ENCODE measurements around the gene GVQW3.

DNA sequence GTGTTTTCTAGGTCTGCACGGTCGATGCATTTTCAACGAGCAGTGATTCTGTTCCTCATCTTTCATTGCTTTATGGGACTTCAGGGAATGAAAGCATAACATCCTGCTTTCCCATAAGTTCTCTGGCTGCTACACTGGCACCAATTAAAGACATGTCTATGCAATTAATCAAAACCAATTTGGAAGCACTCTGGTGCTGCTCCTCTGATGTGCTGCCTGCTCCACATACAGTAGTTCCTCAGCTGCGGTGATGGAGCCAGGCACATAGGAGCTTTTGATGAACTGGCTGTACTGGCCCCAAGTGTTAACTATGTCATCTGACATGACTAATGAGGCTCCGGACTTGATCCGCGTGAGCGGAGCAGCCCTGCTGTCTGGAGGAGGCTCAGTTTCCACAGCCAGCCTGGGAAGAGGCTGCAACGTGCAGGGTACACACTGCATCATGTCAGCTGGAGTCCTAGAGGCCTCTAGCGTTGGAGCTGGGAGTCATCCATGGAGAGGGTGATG lies 29.8 kb downstream of the GVQW3 start:
- TF ChIP-seq, protein P1, sequence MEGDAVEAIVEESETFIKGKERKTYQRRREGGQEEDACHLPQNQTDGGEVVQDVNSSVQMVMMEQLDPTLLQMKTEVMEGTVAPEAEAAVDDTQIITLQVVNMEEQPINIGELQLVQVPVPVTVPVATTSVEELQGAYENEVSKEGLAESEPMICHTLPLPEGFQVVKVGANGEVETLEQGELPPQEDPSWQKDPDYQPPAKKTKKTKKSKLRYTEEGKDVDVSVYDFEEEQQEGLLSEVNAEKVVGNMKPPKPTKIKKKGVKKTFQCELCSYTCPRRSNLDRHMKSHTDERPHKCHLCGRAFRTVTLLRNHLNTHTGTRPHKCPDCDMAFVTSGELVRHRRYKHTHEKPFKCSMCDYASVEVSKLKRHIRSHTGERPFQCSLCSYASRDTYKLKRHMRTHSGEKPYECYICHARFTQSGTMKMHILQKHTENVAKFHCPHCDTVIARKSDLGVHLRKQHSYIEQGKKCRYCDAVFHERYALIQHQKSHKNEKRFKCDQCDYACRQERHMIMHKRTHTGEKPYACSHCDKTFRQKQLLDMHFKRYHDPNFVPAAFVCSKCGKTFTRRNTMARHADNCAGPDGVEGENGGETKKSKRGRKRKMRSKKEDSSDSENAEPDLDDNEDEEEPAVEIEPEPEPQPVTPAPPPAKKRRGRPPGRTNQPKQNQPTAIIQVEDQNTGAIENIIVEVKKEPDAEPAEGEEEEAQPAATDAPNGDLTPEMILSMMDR (IDR thresholded peaks at IDR 0.05): no peak
- TF ChIP-seq RNF2 (IDR thresholded peaks at IDR 0.05; ENCODE audit: borderline replicate concordance, low read depth) (no peak), POLR2A (IDR thresholded peaks at IDR 0.05; ENCODE audit: low read length) (no peak), CHD2 (IDR thresholded peaks at IDR 0.05; ENCODE audit: low read length, partially characterized antibody) (no peak), PHF8 (IDR thresholded peaks at IDR 0.05; ENCODE audit: borderline replicate concordance, low read depth) (no peak), MAFK (IDR thresholded peaks at IDR 0.05; ENCODE audit: partially characterized antibody) (no peak)
- TF ChIP-seq, protein P2, sequence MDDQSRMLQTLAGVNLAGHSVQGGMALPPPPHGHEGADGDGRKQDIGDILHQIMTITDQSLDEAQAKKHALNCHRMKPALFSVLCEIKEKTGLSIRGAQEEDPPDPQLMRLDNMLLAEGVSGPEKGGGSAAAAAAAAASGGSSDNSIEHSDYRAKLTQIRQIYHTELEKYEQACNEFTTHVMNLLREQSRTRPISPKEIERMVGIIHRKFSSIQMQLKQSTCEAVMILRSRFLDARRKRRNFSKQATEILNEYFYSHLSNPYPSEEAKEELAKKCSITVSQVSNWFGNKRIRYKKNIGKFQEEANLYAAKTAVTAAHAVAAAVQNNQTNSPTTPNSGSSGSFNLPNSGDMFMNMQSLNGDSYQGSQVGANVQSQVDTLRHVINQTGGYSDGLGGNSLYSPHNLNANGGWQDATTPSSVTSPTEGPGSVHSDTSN (IDR thresholded peaks at IDR 0.05): no peak
